Neural progenitor cell (in vitro differentiated cells): ENCODE data around the gene SLC24A4. TPM values are rescaled to one million over a fixed set of nuclear protein-coding genes. Genes with fewer than 3 reads are reported as not detected.

ENCODE experiments used
- DNase-seq: peaks from one replicate; pipeline ENCODE4 v3.0.0-alpha.2; 2016; ENCODE audit warnings: low spot score
- H2AFZ ChIP-seq: fragments of 200-600 bp; sonication (generic); replicated peaks from 2 replicates; pipeline ENCODE4 v1.6.1; 2016; ENCODE audit warnings: antibody characterized with exemption
- H3F3A ChIP-seq: fragments of 200-600 bp; sonication (generic); 2 replicates; pipeline ENCODE4 v1.6.1; 2016; ENCODE audit warnings: antibody characterized with exemption, low read depth
- H3K27ac ChIP-seq: fragments of 200-600 bp; sonication (generic); 2 replicates; pipeline ENCODE4 v1.5.1; 2016; ENCODE audit warnings: mild to moderate bottlenecking
- H3K27me3 ChIP-seq: fragments of 200-600 bp; sonication (generic); 2 replicates; pipeline ENCODE4 v1.6.1; 2016; ENCODE audit warnings: mild to moderate bottlenecking, moderate library complexity
- H3K36me3 ChIP-seq: fragments of 200-600 bp; sonication (generic); 2 replicates; pipeline ENCODE4 v1.5.1; 2016
- H3K4me1 ChIP-seq: fragments of 200-600 bp; sonication (generic); 2 replicates; pipeline ENCODE4 v1.6.1; 2016; ENCODE audit warnings: mixed run types
- H3K4me2 ChIP-seq: fragments of 200-600 bp; sonication (generic); 2 replicates; pipeline ENCODE4 v1.6.1; 2016
- H3K4me3 ChIP-seq: fragments of 200-600 bp; sonication (generic); 2 replicates; pipeline ENCODE4 v1.5.1; 2016
- H3K79me2 ChIP-seq: fragments of 200-600 bp; sonication (generic); 2 replicates; pipeline ENCODE4 v1.6.1; 2016; ENCODE audit warnings: low read depth
- H3K9ac ChIP-seq: fragments of 200-600 bp; sonication (generic); 2 replicates; pipeline ENCODE4 v1.6.1; 2016
- H3K9me3 ChIP-seq: fragments of 200-600 bp; sonication (generic); 2 replicates; pipeline ENCODE4 v1.5.1; 2016; ENCODE audit warnings: low read depth
- H4K20me1 ChIP-seq: fragments of 200-600 bp; sonication (generic); 2 replicates; pipeline ENCODE4 v1.6.1; 2016; ENCODE audit warnings: low read depth
- H3K27ac Mint-ChIP-seq: 3 replicates; pipeline ENCODE4 v1.8.0; 2021; ENCODE audit warnings: mixed read lengths
- H3K27me3 Mint-ChIP-seq: 2 replicates; pipeline ENCODE4 v1.8.0; 2022; ENCODE audit warnings: low read depth, mild to moderate bottlenecking, inconsistent platforms, moderate library complexity, mixed read lengths; ENCODE audit not compliant: insufficient read depth
- H3K36me3 Mint-ChIP-seq: 3 replicates; pipeline ENCODE4 v1.8.0; 2021; ENCODE audit warnings: mixed read lengths
- H3K4me1 Mint-ChIP-seq: 3 replicates; pipeline ENCODE4 v1.8.0; 2021; ENCODE audit warnings: mixed read lengths
- H3K4me3 Mint-ChIP-seq: 3 replicates; pipeline ENCODE4 v1.8.0; 2021; ENCODE audit warnings: mild to moderate bottlenecking, moderate library complexity, mixed read lengths
- H3K9me3 Mint-ChIP-seq: 3 replicates; pipeline ENCODE4 v1.8.0; 2020; ENCODE audit warnings: mixed read lengths
- EZH2 ChIP-seq: fragments of 200-600 bp; sonication (generic); IDR thresholded peaks from 2 replicates; pipeline ENCODE4 v1.6.1; 2017; ENCODE audit warnings: antibody characterized with exemption, mild to moderate bottlenecking, moderate library complexity
- EZH2phosphoT487 ChIP-seq: fragments of 200-600 bp; sonication (generic); IDR thresholded peaks from 2 replicates; pipeline ENCODE4 v1.6.1; 2017; ENCODE audit warnings: antibody characterized with exemption
- total RNA-seq: library from RNA; depleted of rRNA; stranded (reverse); fragments of >200 nt; gene quantifications from 2 replicates; pipeline ENCODE4 v1.2.3, GENCODE V29; 2015; ENCODE audit warnings: low replicate concordance
- TF ChIP-seq, protein P1 (sequence below): fragments of 200-600 bp; sonication (generic); IDR thresholded peaks from 2 replicates; pipeline ENCODE4 v1.5.1; 2017; ENCODE audit warnings: antibody characterized with exemption, mild to moderate bottlenecking

SLC24A4 gene
- total RNA-seq, 1 donor from 2014 or later = 0.73 TPM

GRCh38 chr14:92315050-92315805 lies 7.7 kb upstream of the SLC24A4 start:
- H3K36me3 ChIP-seq = no peaks in the 10 kb centered on the region
- TF ChIP-seq, protein P1, sequence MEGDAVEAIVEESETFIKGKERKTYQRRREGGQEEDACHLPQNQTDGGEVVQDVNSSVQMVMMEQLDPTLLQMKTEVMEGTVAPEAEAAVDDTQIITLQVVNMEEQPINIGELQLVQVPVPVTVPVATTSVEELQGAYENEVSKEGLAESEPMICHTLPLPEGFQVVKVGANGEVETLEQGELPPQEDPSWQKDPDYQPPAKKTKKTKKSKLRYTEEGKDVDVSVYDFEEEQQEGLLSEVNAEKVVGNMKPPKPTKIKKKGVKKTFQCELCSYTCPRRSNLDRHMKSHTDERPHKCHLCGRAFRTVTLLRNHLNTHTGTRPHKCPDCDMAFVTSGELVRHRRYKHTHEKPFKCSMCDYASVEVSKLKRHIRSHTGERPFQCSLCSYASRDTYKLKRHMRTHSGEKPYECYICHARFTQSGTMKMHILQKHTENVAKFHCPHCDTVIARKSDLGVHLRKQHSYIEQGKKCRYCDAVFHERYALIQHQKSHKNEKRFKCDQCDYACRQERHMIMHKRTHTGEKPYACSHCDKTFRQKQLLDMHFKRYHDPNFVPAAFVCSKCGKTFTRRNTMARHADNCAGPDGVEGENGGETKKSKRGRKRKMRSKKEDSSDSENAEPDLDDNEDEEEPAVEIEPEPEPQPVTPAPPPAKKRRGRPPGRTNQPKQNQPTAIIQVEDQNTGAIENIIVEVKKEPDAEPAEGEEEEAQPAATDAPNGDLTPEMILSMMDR = no peak
- TF ChIP-seq EZH2phosphoT487 = no peak
- no peak for TF ChIP-seq EZH2
- H3K4me1 Mint-ChIP-seq = peaks cover 13% of the 10 kb centered on the region

DNA sequence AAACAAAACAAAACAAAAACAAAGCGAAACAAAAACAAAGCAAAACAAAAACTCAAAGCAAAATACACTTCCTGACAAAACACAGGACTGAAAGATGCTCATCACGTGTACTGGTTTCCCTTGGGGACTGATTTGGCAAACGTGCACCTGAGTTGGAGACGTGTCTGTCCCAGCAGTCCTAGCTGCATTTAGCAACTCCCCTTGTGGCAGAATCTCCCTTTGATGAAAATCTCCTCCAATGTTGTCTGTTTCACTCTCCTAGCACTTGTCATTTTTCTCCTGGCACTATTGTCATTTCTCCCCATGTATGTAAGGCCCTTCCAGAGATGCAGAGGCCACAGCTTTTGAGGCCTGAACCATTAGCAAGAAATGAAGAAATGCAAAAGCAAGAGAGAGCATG lies 6.8 kb upstream of the SLC24A4 start:
- H3K4me1 ChIP-seq = no peaks in the 10 kb centered on the region
- H3K9ac ChIP-seq = no peak overlapping the region
- no peak overlapping the region for H3K4me3 ChIP-seq
- Mint-ChIP-seq H3K4me1 (peaks cover 9% of the 10 kb centered on the region), H3K36me3 (no peaks in the 10 kb centered on the region), H3K27me3 (peaks cover 10% of the 10 kb centered on the region), H3K9me3 (peaks cover 4% of the 10 kb centered on the region), H3K27ac (no peak overlapping the region), H3K4me3 (no peak overlapping the region)
- no peak for DNase-seq
- no peaks in the 10 kb centered on the region for H3K36me3 ChIP-seq
- TF ChIP-seq EZH2 = no peak
- TF ChIP-seq, protein P1 = no peak
- no peak for TF ChIP-seq EZH2phosphoT487
- H4K20me1 ChIP-seq = no peaks in the 10 kb centered on the region
- no peak overlapping the region for H3K4me2 ChIP-seq
- no peak overlapping the region for H3K27ac ChIP-seq
- no peaks in the 10 kb centered on the region for H3K9me3 ChIP-seq
- H3F3A ChIP-seq = no peaks in the 10 kb centered on the region
- H3K27me3 ChIP-seq = peaks cover 27% of the 10 kb centered on the region
- H2AFZ ChIP-seq = no peak overlapping the region
- H3K79me2 ChIP-seq = no peaks in the 10 kb centered on the region

More at GRCh38 chr14:92315050-92315805, 7.7 kb upstream of the SLC24A4 start:
- Histone ChIP-seq H4K20me1 (no peaks in the 10 kb centered on the region), H3K4me2 (no peak overlapping the region), H3F3A (no peaks in the 10 kb centered on the region), H3K27me3 (peaks cover 17% of the 10 kb centered on the region), H2AFZ (no peak overlapping the region), H3K9ac (no peak overlapping the region), H3K4me3 (no peak overlapping the region), H3K4me1 (no peaks in the 10 kb centered on the region), H3K9me3 (no peaks in the 10 kb centered on the region), H3K27ac (no peak overlapping the region), H3K79me2 (no peaks in the 10 kb centered on the region)
- H3K27ac Mint-ChIP-seq = no peak overlapping the region
- no peak overlapping the region for H3K4me3 Mint-ChIP-seq
- H3K36me3 Mint-ChIP-seq = no peaks in the 10 kb centered on the region
- peaks cover 5% of the 10 kb centered on the region for H3K27me3 Mint-ChIP-seq
- H3K9me3 Mint-ChIP-seq = peaks cover 7% of the 10 kb centered on the region
- DNase-seq = no peak

DNA sequence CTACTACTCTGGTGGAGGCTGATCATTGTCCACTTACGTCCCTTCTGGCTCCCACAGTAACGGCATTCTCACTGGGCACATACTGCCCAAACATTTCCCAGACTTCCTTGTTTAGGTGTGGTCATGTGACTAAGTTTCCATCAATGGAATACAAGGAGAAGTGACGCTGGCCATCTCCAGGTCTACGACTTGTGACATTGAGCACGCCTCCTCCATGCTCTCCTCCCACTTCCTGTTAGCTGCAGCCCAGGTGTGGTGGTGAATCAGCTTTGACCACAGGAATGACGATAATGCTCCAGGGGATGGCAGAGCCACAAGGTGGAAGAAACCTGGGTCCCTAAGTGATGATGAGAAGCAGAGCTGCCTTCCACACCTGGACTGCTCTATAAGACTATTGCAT lies 6.0 kb upstream of the SLC24A4 start:
- Mint-ChIP-seq H3K36me3 (no peaks in the 10 kb centered on the region), H3K9me3 (no peaks in the 10 kb centered on the region), H3K4me1 (peaks cover 3% of the 10 kb centered on the region), H3K27me3 (peaks cover 17% of the 10 kb centered on the region), H3K27ac (no peak overlapping the region), H3K4me3 (no peak overlapping the region)
- H3K4me2 ChIP-seq = no peak overlapping the region
- no peak for DNase-seq
- H3K4me3 ChIP-seq = no peak overlapping the region
- no peak overlapping the region for H2AFZ ChIP-seq
- H4K20me1 ChIP-seq = no peaks in the 10 kb centered on the region
- no peaks in the 10 kb centered on the region for H3K36me3 ChIP-seq
- no peaks in the 10 kb centered on the region for H3K79me2 ChIP-seq
- peaks cover 6% of the 10 kb centered on the region for H3F3A ChIP-seq
- peaks cover 5% of the 10 kb centered on the region for H3K4me1 ChIP-seq
- no peaks in the 10 kb centered on the region for H3K9me3 ChIP-seq
- H3K27ac ChIP-seq = no peak overlapping the region
- H3K27me3 ChIP-seq = peaks cover 34% of the 10 kb centered on the region
- TF ChIP-seq, protein P1 = no peak
- TF ChIP-seq EZH2 (no peak), EZH2phosphoT487 (no peak)
- H3K9ac ChIP-seq = no peak overlapping the region
